ENCODE measurements around the gene PDAP1. TPM values are rescaled to one million over a fixed set of nuclear protein-coding genes. Genes with fewer than 3 reads are reported as not detected.
"Not testable (repeated sequence)": the region's sequence is repeated elsewhere in the genome, so short reads cannot be mapped to it uniquely, and the experiment has no call there.

Gene PDAP1
- total and polyA plus RNA-seq, 10 of the 15 experiments (the other 5 are each of a cell fraction or from before 2014, with no cell fraction given) = 6.6 to 200 (median 87.7) TPM

GRCh38 chr7:99359465-99360154 is 48.8 kb downstream of the PDAP1 start:
- FAIRE-seq = no peak
- WGBS (ENCODE audit: insufficient coverage, insufficient replicate concordance, low lambda C conversion rate, missing lambda C conversion rate) = 94% methylated on average over 21 of the region's 22 CpGs
- no peak for TF ChIP-seq GABPA (IDR thresholded peaks at IDR 0.05; ENCODE audit: low read depth)
- no peak for TF ChIP-seq NFYB (IDR thresholded peaks at IDR 0.05; ENCODE audit: insufficient read depth, low read depth, low read length)
- no peak for TF ChIP-seq BCLAF1 (IDR thresholded peaks at IDR 0.05)
- no peak for TF ChIP-seq RB1 (IDR thresholded peaks at IDR 0.05; ENCODE audit: borderline replicate concordance)
- no peak for TF ChIP-seq KAT2A (conservative IDR thresholded peaks at IDR 0.05; ENCODE audit: control insufficient read depth, low read depth, low read length)
- TF ChIP-seq TCF7 (IDR thresholded peaks at IDR 0.05; ENCODE audit: borderline replicate concordance) = no peak
- no peak for TF ChIP-seq SMAD1 (IDR thresholded peaks at IDR 0.05; ENCODE audit: low read depth, partially characterized antibody)
- TF ChIP-seq POU2F2 (IDR thresholded peaks at IDR 0.05; ENCODE audit: borderline replicate concordance, low read depth, low read length) = no peak
- no peak for TF ChIP-seq STAT1 (conservative IDR thresholded peaks at IDR 0.05)
- TF ChIP-seq NRF1 (conservative IDR thresholded peaks at IDR 0.05; ENCODE audit: low read depth, low read length) = no peak
- no peak for TF ChIP-seq FOXM1 (IDR thresholded peaks at IDR 0.05; ENCODE audit: low read depth, low read length)
- no peak for TF ChIP-seq STAT3 (IDR thresholded peaks at IDR 0.05; ENCODE audit: low read depth, low read length)
- TF ChIP-seq PAX8 (IDR thresholded peaks at IDR 0.05) = no peak
- TF ChIP-seq ZSCAN29 (IDR thresholded peaks at IDR 0.05) = no peak

GRCh38 chr7:99358521-99358920 is 49.9 kb downstream of the PDAP1 start:
- H3K4me2 ChIP-seq (ENCODE audit: control insufficient read depth, insufficient read depth); H3K4me3 ChIP-seq; FAIRE-seq; H4K20me1 ChIP-seq (ENCODE audit: control insufficient read depth, insufficient read depth); intact Hi-C loops (cut with micrococcal nuclease; ENCODE audit: unreplicated experiment); H3K9ac ChIP-seq (ENCODE audit: control insufficient read depth, insufficient read depth, low read length); in situ Hi-C loops (cut with MboI); H3K79me2 ChIP-seq (ENCODE audit: control insufficient read depth, insufficient read depth, low read length); H3K27ac ChIP-seq (ENCODE audit: control insufficient read depth, insufficient read depth); ATAC-seq; BruUV-seq (replicated peaks); H3K27me3 ChIP-seq (replicated peaks in 1 of 2; ENCODE audit: control insufficient read depth in 2 of 2, insufficient read depth in 2 of 2, low read length in 1 of 2); DNase-seq (ENCODE audit: low read depth, low spot score); RAD21 ChIA-PET (ENCODE audit: unreplicated experiment); H3K4me1 ChIP-seq (ENCODE audit: control insufficient read depth, insufficient read depth, low read length); H2AFZ ChIP-seq (ENCODE audit: control insufficient read depth, low read depth, low read length); H3K9me3 ChIP-seq (replicated peaks; ENCODE audit: control insufficient read depth, insufficient read depth, low read length): not testable (repeated sequence)
- CTCF ChIA-PET = interaction anchor here (0.9 kb wide), 1 partner anchor 45 kb away, joined by 3 read pairs; no protein-coding TSS in a partner anchor
- POLR2A ChIA-PET = interaction anchor here (1.0 kb wide), 1 partner anchor 37 kb away, joined by 4 read pairs; no protein-coding TSS in a partner anchor
- SMC1A ChIA-PET (ENCODE audit: uncharacterized antibody, unreplicated experiment) = interaction anchor here (1.0 kb wide), 1 partner anchor 20 kb away, joined by 4 read pairs; no protein-coding TSS in a partner anchor
- H3K36me3 ChIP-seq (ENCODE audit: control insufficient read depth in 2 of 2, insufficient read depth in 2 of 2, low read length in 1 of 2) = peaks cover 20 to 24% of the 10 kb centered on the region in 2 experiments
- WGBS (ENCODE audit: insufficient coverage, insufficient replicate concordance, low lambda C conversion rate, missing lambda C conversion rate) = 97% methylated on average over 15 of the region's 15 CpGs

More at GRCh38 chr7:99359465-99360154, 48.8 kb downstream of the PDAP1 start:
- in situ Hi-C loops (cut with MboI) (no loop called here), intact Hi-C loops (cut with micrococcal nuclease; ENCODE audit: unreplicated experiment) (no loop called here)
- ChIA-PET CTCF (interaction anchor here (1.3 kb wide), 1 partner anchor 26 kb away, joined by 3 read pairs; no protein-coding TSS in a partner anchor), POLR2A (interaction anchor here (0.6 kb wide), 1 partner anchor 195 kb away, joined by 3 read pairs; no protein-coding TSS in a partner anchor), RAD21 (ENCODE audit: unreplicated experiment) (no interaction called here), SMC1A (ENCODE audit: uncharacterized antibody, unreplicated experiment) (interaction anchor here (0.5 to 1.1 kb wide), 2 partner anchors 48 to 50 kb away, joined by 3 read pairs; no protein-coding TSS in a partner anchor)
- Histone ChIP-seq H3K4me3 (no peak overlapping the region), H3K9ac (ENCODE audit: control insufficient read depth, insufficient read depth, low read length) (no peak overlapping the region), H3K4me2 (ENCODE audit: control insufficient read depth, insufficient read depth) (no peak overlapping the region), H2AFZ (ENCODE audit: control insufficient read depth, low read depth, low read length) (no peak overlapping the region), H3K79me2 (ENCODE audit: control insufficient read depth, insufficient read depth, low read length) (no peaks in the 10 kb centered on the region), H3K36me3 (ENCODE audit: control insufficient read depth in 2 of 2, insufficient read depth in 2 of 2, low read length in 1 of 2) (peaks cover 16 to 30% of the 10 kb centered on the region in 2 experiments), H3K27me3 (replicated peaks in 1 of 2; ENCODE audit: control insufficient read depth in 2 of 2, insufficient read depth in 2 of 2, low read length in 1 of 2) (no peaks in the 10 kb centered on the region), H3K4me1 (ENCODE audit: control insufficient read depth, insufficient read depth, low read length) (no peaks in the 10 kb centered on the region), H3K9me3 (replicated peaks; ENCODE audit: control insufficient read depth, insufficient read depth, low read length) (no peaks in the 10 kb centered on the region), H3K27ac (ENCODE audit: control insufficient read depth, insufficient read depth) (no peak overlapping the region), H4K20me1 (ENCODE audit: control insufficient read depth, insufficient read depth) (no peaks in the 10 kb centered on the region)
- ATAC-seq (no peak), DNase-seq (ENCODE audit: low read depth, low spot score) (no peak)
- BruUV-seq (replicated peaks) = no TSS peak
